Measurements from ENCODE around the gene UBE2J1. TPM values are rescaled to one million over a fixed set of nuclear protein-coding genes. Genes with fewer than 3 reads are reported as not detected.

The UBE2J1 gene
- total RNA-seq, 1 donor from 2014 or later, result 93.3 TPM

GRCh38 chr6:89346433-89346832 is 6.1 kb downstream of the UBE2J1 start:
- H3K4me3 ChIP-seq (ENCODE audit: insufficient read depth, low read depth, low read length), result no peak overlapping the region
- no peaks in the 10 kb centered on the region for H3K9me3 ChIP-seq (ENCODE audit: insufficient read depth, low read depth, low read length)
- peaks cover 8% of the 10 kb centered on the region for H3K36me3 ChIP-seq (ENCODE audit: insufficient read depth, low read length)
- peaks cover 47% of the 10 kb centered on the region for H3K4me1 ChIP-seq (ENCODE audit: insufficient read depth, low read length)
- no peaks in the 10 kb centered on the region for H3K27me3 ChIP-seq (ENCODE audit: insufficient read depth, low read length)
- peaks cover 60% of the 10 kb centered on the region for H3K4me1 Mint-ChIP-seq (ENCODE audit: low read depth, unreplicated experiment)
- DNase-seq (ENCODE audit: low read depth) (no peak), FAIRE-seq (no peak)
- H4K20me1 ChIP-seq (ENCODE audit: insufficient read depth, low read length), result peaks cover 85% of the 10 kb centered on the region
- peaks cover 95% of the 10 kb centered on the region for H3K79me2 ChIP-seq (ENCODE audit: insufficient read depth, low read length)
- H2AFZ ChIP-seq (ENCODE audit: low read depth, low read length), result no peak overlapping the region
- H3K36me3 Mint-ChIP-seq (ENCODE audit: low read depth, unreplicated experiment), result peaks cover 3% of the 10 kb centered on the region
- no peaks in the 10 kb centered on the region for H3K9me3 Mint-ChIP-seq (ENCODE audit: unreplicated experiment)
- peak overlapping the region; percentile 43 for H3K4me2 ChIP-seq (ENCODE audit: low read length)
- peak overlapping the region; percentile 95 for H3K27ac Mint-ChIP-seq (ENCODE audit: unreplicated experiment)
- peak overlapping the region; percentile 12 for H3K27ac ChIP-seq (ENCODE audit: low read depth, low read length)
- peak overlapping the region; percentile 42 for H3K4me3 Mint-ChIP-seq (ENCODE audit: unreplicated experiment)
- H3K9ac ChIP-seq (ENCODE audit: low read length), result no peak overlapping the region
- TF ChIP-seq, protein P1, sequence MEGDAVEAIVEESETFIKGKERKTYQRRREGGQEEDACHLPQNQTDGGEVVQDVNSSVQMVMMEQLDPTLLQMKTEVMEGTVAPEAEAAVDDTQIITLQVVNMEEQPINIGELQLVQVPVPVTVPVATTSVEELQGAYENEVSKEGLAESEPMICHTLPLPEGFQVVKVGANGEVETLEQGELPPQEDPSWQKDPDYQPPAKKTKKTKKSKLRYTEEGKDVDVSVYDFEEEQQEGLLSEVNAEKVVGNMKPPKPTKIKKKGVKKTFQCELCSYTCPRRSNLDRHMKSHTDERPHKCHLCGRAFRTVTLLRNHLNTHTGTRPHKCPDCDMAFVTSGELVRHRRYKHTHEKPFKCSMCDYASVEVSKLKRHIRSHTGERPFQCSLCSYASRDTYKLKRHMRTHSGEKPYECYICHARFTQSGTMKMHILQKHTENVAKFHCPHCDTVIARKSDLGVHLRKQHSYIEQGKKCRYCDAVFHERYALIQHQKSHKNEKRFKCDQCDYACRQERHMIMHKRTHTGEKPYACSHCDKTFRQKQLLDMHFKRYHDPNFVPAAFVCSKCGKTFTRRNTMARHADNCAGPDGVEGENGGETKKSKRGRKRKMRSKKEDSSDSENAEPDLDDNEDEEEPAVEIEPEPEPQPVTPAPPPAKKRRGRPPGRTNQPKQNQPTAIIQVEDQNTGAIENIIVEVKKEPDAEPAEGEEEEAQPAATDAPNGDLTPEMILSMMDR (IDR thresholded peaks at IDR 0.05; ENCODE audit: insufficient read depth, low read depth, low read length), result no peak
- TF ChIP-seq EZH2 (IDR thresholded peaks at IDR 0.05; ENCODE audit: insufficient read depth, low read length), result no peak
- H3K27me3 Mint-ChIP-seq (ENCODE audit: low read depth, unreplicated experiment), result no peaks in the 10 kb centered on the region

GRCh38 chr6:89339565-89339964 is 13.0 kb downstream of the UBE2J1 start:
- TF ChIP-seq, protein P1 (IDR thresholded peaks at IDR 0.05; ENCODE audit: insufficient read depth, low read depth, low read length), result no peak
- TF ChIP-seq EZH2 (IDR thresholded peaks at IDR 0.05; ENCODE audit: insufficient read depth, low read length), result no peak
- Histone ChIP-seq H2AFZ (ENCODE audit: low read depth, low read length) (no peak overlapping the region), H3K27ac (ENCODE audit: low read depth, low read length) (no peak overlapping the region), H3K9ac (ENCODE audit: low read length) (no peak overlapping the region), H3K36me3 (ENCODE audit: insufficient read depth, low read length) (peaks cover 43% of the 10 kb centered on the region), H3K27me3 (ENCODE audit: insufficient read depth, low read length) (no peaks in the 10 kb centered on the region), H4K20me1 (ENCODE audit: insufficient read depth, low read length) (peaks cover 37% of the 10 kb centered on the region), H3K4me2 (ENCODE audit: low read length) (no peak overlapping the region), H3K79me2 (ENCODE audit: insufficient read depth, low read length) (peaks cover 38% of the 10 kb centered on the region), H3K9me3 (ENCODE audit: insufficient read depth, low read depth, low read length) (no peaks in the 10 kb centered on the region), H3K4me3 (ENCODE audit: insufficient read depth, low read depth, low read length) (no peak overlapping the region), H3K4me1 (ENCODE audit: insufficient read depth, low read length) (no peaks in the 10 kb centered on the region)
- Mint-ChIP-seq H3K4me3 (ENCODE audit: unreplicated experiment) (no peak overlapping the region), H3K9me3 (ENCODE audit: unreplicated experiment) (no peaks in the 10 kb centered on the region), H3K4me1 (ENCODE audit: low read depth, unreplicated experiment) (peaks cover 7% of the 10 kb centered on the region), H3K36me3 (ENCODE audit: low read depth, unreplicated experiment) (peaks cover 16% of the 10 kb centered on the region), H3K27ac (ENCODE audit: unreplicated experiment) (no peak overlapping the region), H3K27me3 (ENCODE audit: low read depth, unreplicated experiment) (no peaks in the 10 kb centered on the region)
- no peak for FAIRE-seq
- DNase-seq (ENCODE audit: low read depth), result no peak

GRCh38 chr6:89335164-89335563 is 17.4 kb downstream of the UBE2J1 start:
- TF ChIP-seq EZH2 (IDR thresholded peaks at IDR 0.05; ENCODE audit: insufficient read depth, low read length), result no peak
- TF ChIP-seq, protein P1 (IDR thresholded peaks at IDR 0.05; ENCODE audit: insufficient read depth, low read depth, low read length), result no peak
- H3K9me3 Mint-ChIP-seq (ENCODE audit: unreplicated experiment), result no peaks in the 10 kb centered on the region
- H3K27me3 Mint-ChIP-seq (ENCODE audit: low read depth, unreplicated experiment), result no peaks in the 10 kb centered on the region
- no peaks in the 10 kb centered on the region for H3K9me3 ChIP-seq (ENCODE audit: insufficient read depth, low read depth, low read length)
- no peak overlapping the region for H3K9ac ChIP-seq (ENCODE audit: low read length)
- H3K27ac Mint-ChIP-seq (ENCODE audit: unreplicated experiment), result no peak overlapping the region
- H3K36me3 Mint-ChIP-seq (ENCODE audit: low read depth, unreplicated experiment), result peaks cover 11% of the 10 kb centered on the region
- no peaks in the 10 kb centered on the region for H3K4me1 ChIP-seq (ENCODE audit: insufficient read depth, low read length)
- DNase-seq (ENCODE audit: low read depth) (no peak), FAIRE-seq (no peak)
- no peak overlapping the region for H3K4me3 Mint-ChIP-seq (ENCODE audit: unreplicated experiment)
- no peak overlapping the region for H3K27ac ChIP-seq (ENCODE audit: low read depth, low read length)
- peaks cover 54% of the 10 kb centered on the region for H3K36me3 ChIP-seq (ENCODE audit: insufficient read depth, low read length)
- peaks cover 7% of the 10 kb centered on the region for H3K79me2 ChIP-seq (ENCODE audit: insufficient read depth, low read length)
- H3K27me3 ChIP-seq (ENCODE audit: insufficient read depth, low read length), result no peaks in the 10 kb centered on the region
- no peak overlapping the region for H3K4me2 ChIP-seq (ENCODE audit: low read length)
- H3K4me1 Mint-ChIP-seq (ENCODE audit: low read depth, unreplicated experiment), result no peaks in the 10 kb centered on the region
- no peak overlapping the region for H2AFZ ChIP-seq (ENCODE audit: low read depth, low read length)
- peaks cover 26% of the 10 kb centered on the region for H4K20me1 ChIP-seq (ENCODE audit: insufficient read depth, low read length)
- no peak overlapping the region for H3K4me3 ChIP-seq (ENCODE audit: insufficient read depth, low read depth, low read length)
